Stomach (tissue), 4 donors: ENCODE measurements around the gene SDSL.

Source experiments
- POLR2A ChIP-seq, 4 donors: fragments of 450-650 bp; IDR thresholded peaks; one replicate each; pipeline ENCODE4 v1.6.1; 2016; ENCODE audit warnings: antibody characterized with exemption in 4 of 4, control low read depth in 2 of 4, mild to moderate bottlenecking in 1 of 4, moderate library complexity in 1 of 4
- POLR2AphosphoS5 ChIP-seq, 3 donors: sonication (generic); formaldehyde crosslinking; IDR thresholded peaks; one replicate each; pipeline ENCODE4 v1.6.1; 2016; ENCODE audit warnings: antibody characterized with exemption in 3 of 3
- TF ChIP-seq, protein P1 (sequence below), 7 experiments: fragments of 450-650 bp in 4 of 7; fragments of 200-600 bp in 3 of 7; sonication (generic) in 3 of 7; IDR thresholded peaks; one replicate each; pipeline ENCODE4 v1.5.1; 2016 to 2019; ENCODE audit warnings: antibody characterized with exemption in 7 of 7, control low read depth in 2 of 7, mild to moderate bottlenecking in 1 of 7

DNA sequence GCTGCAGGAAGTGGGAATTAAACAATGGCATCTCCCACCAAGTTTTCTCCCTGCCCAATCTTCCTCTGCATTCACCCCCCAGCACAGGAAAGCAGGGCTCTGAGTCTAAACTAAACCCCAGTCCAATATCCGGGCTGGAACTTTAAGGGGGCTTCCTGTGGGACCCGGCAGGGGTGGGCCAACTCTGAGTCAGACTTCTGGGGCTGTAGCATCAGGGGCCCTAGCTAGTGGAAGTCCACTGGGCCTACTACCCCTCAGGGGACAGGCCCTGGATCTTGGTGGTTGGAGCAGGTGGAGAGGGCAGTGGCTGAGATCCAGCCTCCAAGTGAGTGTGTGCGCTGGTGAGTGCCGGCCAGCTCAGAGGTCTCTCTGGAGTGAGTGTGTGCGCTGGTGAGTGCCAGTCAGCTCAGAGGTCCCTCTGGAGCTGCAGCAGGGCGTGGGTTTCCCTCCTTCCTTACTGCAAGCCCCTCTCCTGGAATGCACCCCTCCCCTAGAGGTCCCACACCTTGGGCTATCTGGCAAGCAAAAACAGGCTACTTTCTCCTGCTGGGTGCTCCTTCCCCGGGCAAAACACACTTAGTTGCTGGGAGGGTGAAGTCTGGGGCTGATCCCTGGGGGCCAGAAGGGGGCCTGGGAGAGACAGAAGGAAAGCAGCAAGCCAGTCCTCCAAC lies 55.1 kb downstream of the SDSL start:
- TF ChIP-seq, protein P1, sequence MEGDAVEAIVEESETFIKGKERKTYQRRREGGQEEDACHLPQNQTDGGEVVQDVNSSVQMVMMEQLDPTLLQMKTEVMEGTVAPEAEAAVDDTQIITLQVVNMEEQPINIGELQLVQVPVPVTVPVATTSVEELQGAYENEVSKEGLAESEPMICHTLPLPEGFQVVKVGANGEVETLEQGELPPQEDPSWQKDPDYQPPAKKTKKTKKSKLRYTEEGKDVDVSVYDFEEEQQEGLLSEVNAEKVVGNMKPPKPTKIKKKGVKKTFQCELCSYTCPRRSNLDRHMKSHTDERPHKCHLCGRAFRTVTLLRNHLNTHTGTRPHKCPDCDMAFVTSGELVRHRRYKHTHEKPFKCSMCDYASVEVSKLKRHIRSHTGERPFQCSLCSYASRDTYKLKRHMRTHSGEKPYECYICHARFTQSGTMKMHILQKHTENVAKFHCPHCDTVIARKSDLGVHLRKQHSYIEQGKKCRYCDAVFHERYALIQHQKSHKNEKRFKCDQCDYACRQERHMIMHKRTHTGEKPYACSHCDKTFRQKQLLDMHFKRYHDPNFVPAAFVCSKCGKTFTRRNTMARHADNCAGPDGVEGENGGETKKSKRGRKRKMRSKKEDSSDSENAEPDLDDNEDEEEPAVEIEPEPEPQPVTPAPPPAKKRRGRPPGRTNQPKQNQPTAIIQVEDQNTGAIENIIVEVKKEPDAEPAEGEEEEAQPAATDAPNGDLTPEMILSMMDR (IDR thresholded peaks at IDR 0.05) = no peak
- TF ChIP-seq POLR2AphosphoS5 (IDR thresholded peaks at IDR 0.05) (no peak), POLR2A (IDR thresholded peaks at IDR 0.05) (no peak)
